Gastroesophageal sphincter (tissue), 3 donors: ENCODE measurements around the gene IKZF1.

Source experiments
- CTCF ChIP-seq, 4 experiments: fragments of 200-600 bp in 2 of 4; fragments of 450-650 bp in 2 of 4; sonication (generic) in 1 of 4; IDR thresholded peaks; one replicate each; pipeline ENCODE4 v1.5.1; 2017 to 2019; ENCODE audit warnings: antibody characterized with exemption in 4 of 4, mild to moderate bottlenecking in 2 of 4, moderate library complexity in 2 of 4
- EP300 ChIP-seq: sonication (generic); formaldehyde crosslinking; IDR thresholded peaks from one replicate; pipeline ENCODE4 v1.6.1; 2017; ENCODE audit warnings: antibody characterized with exemption, mild to moderate bottlenecking
- POLR2AphosphoS5 ChIP-seq: sonication (generic); formaldehyde crosslinking; IDR thresholded peaks from one replicate; pipeline ENCODE4 v1.6.1; 2017; ENCODE audit warnings: antibody characterized with exemption

- TF ChIP-seq POLR2AphosphoS5: no peak
- no peak for TF ChIP-seq CTCF (IDR thresholded peaks at IDR 0.05)
- TF ChIP-seq EP300: no peak
Measured at GRCh38 chr7:50270531-50271018, 33.9 kb upstream of the IKZF1 start.
